ENCODE data around the gene ZNF71.
"Not testable (repeated sequence)": the region's sequence is repeated elsewhere in the genome, so short reads cannot be mapped to it uniquely, and the experiment has no call there.

The ZNF71 gene

GRCh38 chr19:56667311-56667870 is 72.3 kb downstream of the ZNF71 start:
- TF ChIP-seq CTCF (IDR thresholded peaks at IDR 0.05; ENCODE audit: low read depth, low read length), result no peak
- Histone ChIP-seq H3K27me3 (no peaks in the 10 kb centered on the region), H3K4me1 (no peaks in the 10 kb centered on the region), H3K4me3 (ENCODE audit: low read depth, low read length) (no peak overlapping the region), H3K36me3 (no peaks in the 10 kb centered on the region), H3K9me3 (no peaks in the 10 kb centered on the region; the same call in 1 of the 2 replicates)
- DNase-seq, result no peak

GRCh38 chr19:56668676-56669075 is 73.6 kb downstream of the ZNF71 start:
- no peaks in the 10 kb centered on the region for H3K27me3 ChIP-seq
- H3K36me3 ChIP-seq, result no peaks in the 10 kb centered on the region
- DNase-seq, result no peak
- TF ChIP-seq CTCF (IDR thresholded peaks at IDR 0.05; ENCODE audit: low read depth, low read length), result no peak
- no peaks in the 10 kb centered on the region for H3K4me1 ChIP-seq
- H3K4me3 ChIP-seq (ENCODE audit: low read depth, low read length), result no peak overlapping the region
- H3K9me3 ChIP-seq, result no peaks in the 10 kb centered on the region; the same call in 1 of the 2 replicates

- Histone ChIP-seq H3K9me3 (no peaks in the 10 kb centered on the region; the same call in 1 of the 2 replicates), H3K4me1 (no peaks in the 10 kb centered on the region), H3K4me3 (ENCODE audit: low read depth, low read length) (no peak overlapping the region), H3K27me3 (no peaks in the 10 kb centered on the region), H3K36me3 (no peaks in the 10 kb centered on the region)
- TF ChIP-seq CTCF (IDR thresholded peaks at IDR 0.05; ENCODE audit: low read depth, low read length), result no peak
- no peak for DNase-seq
Measured at GRCh38 chr19:56670401-56670960, 75.4 kb downstream of the ZNF71 start.

- H3K4me1 ChIP-seq, result no peaks in the 10 kb centered on the region
- no peaks in the 10 kb centered on the region for H3K27me3 ChIP-seq
- TF ChIP-seq CTCF (IDR thresholded peaks at IDR 0.05; ENCODE audit: low read depth, low read length), result no peak
- H3K36me3 ChIP-seq, result no peaks in the 10 kb centered on the region
- no peak for DNase-seq
- no peak overlapping the region for H3K4me3 ChIP-seq (ENCODE audit: low read depth, low read length)
- no peaks in the 10 kb centered on the region; the same call in 1 of the 2 replicates for H3K9me3 ChIP-seq
Measured at GRCh38 chr19:56670961-56671612, 76.0 kb downstream of the ZNF71 start.

GRCh38 chr19:56671613-56671994 is 76.5 kb downstream of the ZNF71 start, which contains the start of gene ZNF835:
Gene ZNF835, minus strand, starts transcription at chr19:56671757. Its CDS starts 6,559 bp downstream, at chr19:56665198.
- no peaks in the 10 kb centered on the region for H3K27me3 ChIP-seq
- no peaks in the 10 kb centered on the region for H3K36me3 ChIP-seq
- H3K9me3 ChIP-seq, result no peaks in the 10 kb centered on the region; the same call in 1 of the 2 replicates
- DNase-seq, result no peak
- TF ChIP-seq CTCF (IDR thresholded peaks at IDR 0.05; ENCODE audit: low read depth, low read length), result no peak
- H3K4me1 ChIP-seq, result no peaks in the 10 kb centered on the region
- no peak within 1 kb of the TSS for H3K4me3 ChIP-seq (ENCODE audit: low read depth, low read length)

- H3K4me3 ChIP-seq (ENCODE audit: low read depth, low read length); DNase-seq; H3K9me3 ChIP-seq; H3K36me3 ChIP-seq; H3K27me3 ChIP-seq; H3K4me1 ChIP-seq: not testable (repeated sequence)
Measured at GRCh38 chr19:56672610-56673009, 77.5 kb downstream of the ZNF71 start.

All from BE2C (cell line).